H9 (cell line): ENCODE data around the gene APCDD1L. TPM values are rescaled to one million over a fixed set of nuclear protein-coding genes. Genes with fewer than 3 reads are reported as not detected.

Source experiments
- DNase-seq: peaks from one replicate; pipeline ENCODE4 v3.0.0-alpha.2; 2017
- H2AFZ ChIP-seq: one replicate; pipeline ENCODE4 v1.6.1; 2013; ENCODE audit warnings: mild to moderate bottlenecking, low read length, control low read depth, moderate library complexity
- H2AK5ac ChIP-seq: 2 replicates; pipeline ENCODE4 v1.6.1; 2013; ENCODE audit warnings: low read length, control low read depth, mixed read lengths; ENCODE audit not compliant: insufficient read length
- H2BK120ac ChIP-seq: one replicate; pipeline ENCODE4 v1.6.1; 2013; ENCODE audit warnings: low read depth, mild to moderate bottlenecking, low read length, control low read depth, inconsistent platforms; ENCODE audit not compliant: poor library complexity, severe bottlenecking
- H2BK12ac ChIP-seq: 2 replicates; pipeline ENCODE4 v1.6.1; 2013; ENCODE audit warnings: low read length, control low read depth, mixed read lengths, low read depth; ENCODE audit not compliant: insufficient read length
- H2BK15ac ChIP-seq: 2 replicates; pipeline ENCODE4 v1.6.1; 2013; ENCODE audit warnings: low read depth, low read length, control low read depth
- H2BK20ac ChIP-seq: one replicate; pipeline ENCODE4 v1.6.1; 2013; ENCODE audit warnings: low read depth, mild to moderate bottlenecking, low read length, control low read depth, inconsistent platforms; ENCODE audit not compliant: poor library complexity, severe bottlenecking
- H2BK5ac ChIP-seq: 2 replicates; pipeline ENCODE4 v1.6.1; 2013; ENCODE audit warnings: low read length, control low read depth, mixed read lengths; ENCODE audit not compliant: insufficient read length
- H3K14ac ChIP-seq: 2 replicates; pipeline ENCODE4 v1.6.1; 2013; ENCODE audit warnings: low read length, control low read depth; ENCODE audit not compliant: insufficient read depth
- H3K18ac ChIP-seq: 2 replicates; pipeline ENCODE4 v1.6.1; 2013; ENCODE audit warnings: low read depth, mild to moderate bottlenecking, mixed read lengths, low read length, control low read depth; ENCODE audit not compliant: insufficient read length
- H3K23ac ChIP-seq: 2 replicates; pipeline ENCODE4 v1.6.1; 2013; ENCODE audit warnings: low read length, control low read depth, mixed read lengths, low read depth; ENCODE audit not compliant: insufficient read length
- H3K23me2 ChIP-seq: 2 replicates; pipeline ENCODE4 v1.6.1; 2013; ENCODE audit warnings: low read depth, mild to moderate bottlenecking, mixed read lengths, low read length, control low read depth; ENCODE audit not compliant: insufficient read length, poor library complexity, severe bottlenecking
- H3K27ac ChIP-seq: 2 replicates; pipeline ENCODE4 v1.5.1; 2013; ENCODE audit warnings: low read length, control low read depth, mixed read lengths, low read depth; ENCODE audit not compliant: insufficient read length
- H3K27me3 ChIP-seq: 2 replicates; pipeline ENCODE4 v1.6.1; 2013; ENCODE audit warnings: low read length, control low read depth, inconsistent platforms; ENCODE audit not compliant: insufficient read depth
- H3K4ac ChIP-seq: 2 replicates; pipeline ENCODE4 v1.6.1; 2013; ENCODE audit warnings: low read depth, mild to moderate bottlenecking, control low read depth, inconsistent platforms, low read length, moderate library complexity
- H3K4me1 ChIP-seq: 2 replicates; pipeline ENCODE4 v1.6.1; 2013; ENCODE audit warnings: low read length, control low read depth, inconsistent platforms; ENCODE audit not compliant: insufficient read depth
- H3K4me2 ChIP-seq: 2 replicates; pipeline ENCODE4 v1.6.1; 2013; ENCODE audit warnings: low read length, control low read depth, mixed read lengths; ENCODE audit not compliant: insufficient read length, insufficient read depth
- H3K56ac ChIP-seq: 2 replicates; pipeline ENCODE4 v1.6.1; 2013; ENCODE audit warnings: low read depth, mild to moderate bottlenecking, mixed read lengths, low read length, control low read depth; ENCODE audit not compliant: insufficient read length
- H3K79me1 ChIP-seq: 2 replicates; pipeline ENCODE4 v1.6.1; 2013; ENCODE audit warnings: low read depth, mild to moderate bottlenecking, moderate library complexity, low read length, control low read depth, inconsistent platforms; ENCODE audit not compliant: insufficient read depth, poor library complexity, severe bottlenecking
- H3K79me2 ChIP-seq: 2 replicates; pipeline ENCODE4 v1.6.1; 2013; ENCODE audit warnings: low read length, control low read depth, inconsistent platforms; ENCODE audit not compliant: insufficient read depth
- H3K9ac ChIP-seq: 2 replicates; pipeline ENCODE4 v1.6.1; 2013; ENCODE audit warnings: low read length, control low read depth, mixed read lengths; ENCODE audit not compliant: insufficient read length; ENCODE audit errors: extremely low read depth
- H3K9me3 ChIP-seq: one replicate; pipeline ENCODE4 v1.6.1; 2013; ENCODE audit warnings: low read depth, low read length, inconsistent platforms; ENCODE audit not compliant: control insufficient read depth
- H3T11ph ChIP-seq: one replicate; pipeline ENCODE4 v1.6.1; 2013; ENCODE audit warnings: mild to moderate bottlenecking, low read length, control low read depth, inconsistent platforms
- H4K20me1 ChIP-seq: one replicate; pipeline ENCODE4 v1.6.1; 2013; ENCODE audit not compliant: control insufficient read depth, insufficient read length, insufficient read depth
- H4K5ac ChIP-seq: 2 replicates; pipeline ENCODE4 v1.6.1; 2013; ENCODE audit warnings: low read depth, mild to moderate bottlenecking, mixed read lengths, low read length, control low read depth; ENCODE audit not compliant: insufficient read length
- H4K8ac ChIP-seq: replicated peaks from 2 replicates; pipeline ENCODE4 v1.6.1; 2013; ENCODE audit warnings: low read length, control low read depth, mixed read lengths, low read depth; ENCODE audit not compliant: insufficient read length
- H4K91ac ChIP-seq: 2 replicates; pipeline ENCODE4 v1.6.1; 2013; ENCODE audit warnings: low read depth, mild to moderate bottlenecking, moderate library complexity, mixed read lengths, low read length, control low read depth; ENCODE audit not compliant: insufficient read length
- H3K27ac Mint-ChIP-seq, 3 experiments: 2 replicates in 2 of 3; 3 replicates in 1 of 3; pipeline ENCODE4 v1.8.0; 2020 to 2021; ENCODE audit warnings: mixed read lengths in 3 of 3, mild to moderate bottlenecking in 1 of 3, moderate library complexity in 1 of 3
- H3K27me3 Mint-ChIP-seq: 2 replicates; pipeline ENCODE4 v1.8.0; 2021; ENCODE audit warnings: low read depth, mild to moderate bottlenecking, moderate library complexity, mixed read lengths
- H3K36me3 Mint-ChIP-seq, 3 experiments: 2 replicates in 2 of 3; 3 replicates in 1 of 3; pipeline ENCODE4 v1.8.0; 2020 to 2021; ENCODE audit warnings: low read depth in 3 of 3, mixed read lengths in 3 of 3; ENCODE audit not compliant: insufficient read depth in 1 of 3
- H3K4me1 Mint-ChIP-seq, 2 experiments: 2 replicates each; pipeline ENCODE4 v1.8.0; 2020; ENCODE audit warnings: mixed read lengths in 2 of 2
- H3K4me3 Mint-ChIP-seq, 2 experiments: 2 replicates in 1 of 2; 3 replicates in 1 of 2; pipeline ENCODE4 v1.8.0; 2020 to 2021; ENCODE audit warnings: mild to moderate bottlenecking in 2 of 2, mixed read lengths in 2 of 2, moderate library complexity in 1 of 2
- H3K9me3 Mint-ChIP-seq, 2 experiments: 2 replicates in 1 of 2; 3 replicates in 1 of 2; pipeline ENCODE4 v1.8.0; 2020; ENCODE audit warnings: mild to moderate bottlenecking in 2 of 2, mixed read lengths in 2 of 2, moderate library complexity in 1 of 2
- WGBS: extraction: QIAGEN DNeasy Blood & Tissue Kit; methylation state at CpG from one replicate; pipeline ENCODE4 v1.1.7; 2013; ENCODE audit warnings: missing lambda C conversion rate, low lambda C conversion rate, mixed read lengths; ENCODE audit not compliant: insufficient read length; ENCODE audit errors: extremely low coverage; 5-methylcytosine and 5-hydroxymethylcytosine counted together
- total RNA-seq: library from RNA; stranded (reverse); gene quantifications from 2 replicates; pipeline ENCODE4 v1.2.1, GENCODE V29; 2021
- TF ChIP-seq, protein P1 (sequence below): fragments of 200-600 bp; sonication (generic); conservative IDR thresholded peaks from 3 replicates; pipeline ENCODE4 v1.8.0; 2021; ENCODE audit warnings: antibody characterized with exemption, mild to moderate bottlenecking

The APCDD1L gene
- total RNA-seq, 1 experiment from 2014 or later, result 0.68 TPM

DNA sequence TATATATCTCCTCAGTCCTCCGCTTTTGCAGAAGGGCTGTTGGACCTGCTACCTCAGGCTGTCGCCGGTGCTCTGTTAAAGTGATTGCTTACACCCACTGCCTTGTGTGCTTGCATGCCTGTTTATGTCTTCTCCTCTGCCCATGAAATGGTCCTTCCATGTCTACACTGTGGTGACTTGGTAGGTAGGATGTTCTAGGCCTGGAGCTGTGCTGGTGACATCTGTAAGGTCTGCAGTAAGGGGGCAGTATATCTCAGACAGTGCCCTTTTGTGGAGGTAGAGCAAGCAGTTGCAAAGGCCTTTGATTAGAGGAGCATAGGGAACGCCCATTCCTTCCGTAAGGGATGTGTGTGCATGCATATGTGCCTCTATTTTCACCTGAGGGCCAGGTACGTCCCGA lies 85.9 kb downstream of the APCDD1L start:
- no peak for DNase-seq
- Histone ChIP-seq H3K79me2 (peaks cover 12% of the 10 kb centered on the region; the same call in 1 of the 2 replicates), H4K20me1 (no peaks in the 10 kb centered on the region), H2BK5ac (no peak overlapping the region), H3K27me3 (no peaks in the 10 kb centered on the region), H2AFZ (no peak overlapping the region), H2BK15ac (no peak overlapping the region), H3K23ac (no peak overlapping the region), H3K4ac (no peak overlapping the region), H3K27ac (no peak overlapping the region), H2BK12ac (no peak overlapping the region), H4K5ac (no peak overlapping the region), H3K4me2 (no peak overlapping the region), H3K79me1 (peaks cover 3% of the 10 kb centered on the region), H3K4me1 (peaks cover 6% of the 10 kb centered on the region; the same call in 1 of the 2 replicates), H3K9ac (no peak overlapping the region), H2AK5ac (no peak overlapping the region), H3T11ph (no peak overlapping the region), H3K18ac (no peak overlapping the region), H3K14ac (no peak overlapping the region), H2BK20ac (no peak overlapping the region), H4K8ac (no peak overlapping the region), H3K56ac (no peak overlapping the region), H2BK120ac (no peak overlapping the region), H4K91ac (no peak overlapping the region), H3K9me3 (no peaks in the 10 kb centered on the region), H3K23me2 (no peaks in the 10 kb centered on the region)
- WGBS, result no CpG with 5 or more reads among the region's 7 CpGs
- peaks cover 0 to 5% of the 10 kb centered on the region in 2 experiments; a peak in 3 of 5 replicates for H3K9me3 Mint-ChIP-seq
- H3K36me3 Mint-ChIP-seq, result peaks cover 15 to 22% (median 18%) of the 10 kb centered on the region in 3 experiments
- no peak overlapping the region for H3K27ac Mint-ChIP-seq
- H3K27me3 Mint-ChIP-seq, result no peaks in the 10 kb centered on the region
- no peak overlapping the region for H3K4me3 Mint-ChIP-seq
- TF ChIP-seq, protein P1, sequence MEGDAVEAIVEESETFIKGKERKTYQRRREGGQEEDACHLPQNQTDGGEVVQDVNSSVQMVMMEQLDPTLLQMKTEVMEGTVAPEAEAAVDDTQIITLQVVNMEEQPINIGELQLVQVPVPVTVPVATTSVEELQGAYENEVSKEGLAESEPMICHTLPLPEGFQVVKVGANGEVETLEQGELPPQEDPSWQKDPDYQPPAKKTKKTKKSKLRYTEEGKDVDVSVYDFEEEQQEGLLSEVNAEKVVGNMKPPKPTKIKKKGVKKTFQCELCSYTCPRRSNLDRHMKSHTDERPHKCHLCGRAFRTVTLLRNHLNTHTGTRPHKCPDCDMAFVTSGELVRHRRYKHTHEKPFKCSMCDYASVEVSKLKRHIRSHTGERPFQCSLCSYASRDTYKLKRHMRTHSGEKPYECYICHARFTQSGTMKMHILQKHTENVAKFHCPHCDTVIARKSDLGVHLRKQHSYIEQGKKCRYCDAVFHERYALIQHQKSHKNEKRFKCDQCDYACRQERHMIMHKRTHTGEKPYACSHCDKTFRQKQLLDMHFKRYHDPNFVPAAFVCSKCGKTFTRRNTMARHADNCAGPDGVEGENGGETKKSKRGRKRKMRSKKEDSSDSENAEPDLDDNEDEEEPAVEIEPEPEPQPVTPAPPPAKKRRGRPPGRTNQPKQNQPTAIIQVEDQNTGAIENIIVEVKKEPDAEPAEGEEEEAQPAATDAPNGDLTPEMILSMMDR, result peak; percentile 37; the same call in 2 of the 3 replicates
- H3K4me1 Mint-ChIP-seq, result peaks cover 28 to 31% of the 10 kb centered on the region in 2 experiments
